Osteoblast (primary cell): ENCODE data around the gene MDGA2. TPM values are rescaled to one million over a fixed set of nuclear protein-coding genes. Genes with fewer than 3 reads are reported as not detected.

ENCODE experiments used
- DNase-seq: peaks from one replicate; pipeline ENCODE4 v3.0.0; 2011; ENCODE audit warnings: low spot score, mixed read lengths; ENCODE audit not compliant: insufficient read length; ENCODE audit errors: missing footprints
- H2AFZ ChIP-seq: 2 replicates; pipeline ENCODE4 v1.6.0; 2011; ENCODE audit warnings: mild to moderate bottlenecking, low read length
- H3K27ac ChIP-seq: 2 replicates; pipeline ENCODE4 v1.5.1; 2011; ENCODE audit warnings: mild to moderate bottlenecking, low read depth, low read length, moderate library complexity
- H3K27me3 ChIP-seq: 2 replicates; pipeline ENCODE4 v1.6.0; 2012; ENCODE audit warnings: mild to moderate bottlenecking, control low read depth, inconsistent platforms, low read length, moderate library complexity; ENCODE audit not compliant: insufficient read depth
- H3K36me3 ChIP-seq: 2 replicates; pipeline ENCODE4 v1.5.1; 2011; ENCODE audit warnings: mild to moderate bottlenecking, low read length, control low read depth, moderate library complexity; ENCODE audit not compliant: insufficient read depth
- H3K4me1 ChIP-seq: 2 replicates; pipeline ENCODE4 v1.5.1; 2011; ENCODE audit warnings: mild to moderate bottlenecking, low read length, control low read depth, moderate library complexity; ENCODE audit not compliant: insufficient read depth
- H3K4me2 ChIP-seq: 2 replicates; pipeline ENCODE4 v1.6.0; 2011; ENCODE audit warnings: mild to moderate bottlenecking, low read length; ENCODE audit not compliant: insufficient read depth
- H3K4me3 ChIP-seq: fragments of 200-600 bp; sonication (generic); 3 replicates; pipeline ENCODE4 v1.5.1; 2012; ENCODE audit warnings: mild to moderate bottlenecking, low read length, inconsistent platforms; ENCODE audit not compliant: insufficient read depth
- H3K79me2 ChIP-seq: 2 replicates; pipeline ENCODE4 v1.6.0; 2012; ENCODE audit warnings: mild to moderate bottlenecking, low read length, control low read depth, inconsistent platforms; ENCODE audit not compliant: insufficient read depth
- H3K9me3 ChIP-seq: 2 replicates; pipeline ENCODE4 v1.5.1; 2011; ENCODE audit warnings: low read depth, low read length, control low read depth
- H4K20me1 ChIP-seq: 2 replicates; pipeline ENCODE4 v1.6.0; 2012; ENCODE audit warnings: mild to moderate bottlenecking, low read length, control low read depth; ENCODE audit not compliant: insufficient read depth
- total RNA-seq: library from RNA; depleted of rRNA; stranded (reverse); fragments of >200 nt; gene quantifications from 2 replicates; pipeline ENCODE4 v1.2.3, GENCODE V29; 2012
- TF ChIP-seq, protein P1 (sequence below): IDR thresholded peaks from 2 replicates; pipeline ENCODE4 v1.5.1; 2011; ENCODE audit warnings: mild to moderate bottlenecking, low read depth, low read length, moderate library complexity; ENCODE audit errors: extremely low read depth

Gene MDGA2
- total RNA-seq, 1 donor = not detected

DNA sequence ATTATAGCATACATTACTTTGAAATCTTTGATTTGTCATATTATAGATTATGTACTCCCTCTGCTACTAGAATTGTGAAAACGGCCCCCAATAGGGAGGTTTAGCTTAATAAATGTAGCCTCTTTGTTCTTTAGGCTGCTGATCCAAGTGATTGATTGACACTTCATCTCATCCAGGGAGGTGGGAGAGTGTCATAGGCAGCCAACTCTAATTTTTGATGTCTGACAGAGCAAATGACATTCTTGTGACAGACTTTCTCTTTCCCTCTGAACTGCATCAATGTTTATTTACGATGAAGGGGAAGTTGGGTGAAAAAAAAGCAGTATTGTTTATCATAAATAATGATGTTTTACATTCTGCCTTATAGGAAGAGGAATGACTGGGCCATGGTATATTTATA is 221.4 kb downstream of the MDGA2 start:
- DNase-seq = no peak
- Histone ChIP-seq H3K4me1 (no peaks in the 10 kb centered on the region), H3K79me2 (no peaks in the 10 kb centered on the region), H3K4me2 (no peak overlapping the region), H3K36me3 (no peaks in the 10 kb centered on the region), H3K9me3 (no peaks in the 10 kb centered on the region), H3K27ac (no peak overlapping the region), H4K20me1 (no peaks in the 10 kb centered on the region), H3K27me3 (no peaks in the 10 kb centered on the region), H3K4me3 (no peak overlapping the region), H2AFZ (no peak overlapping the region)
- TF ChIP-seq, protein P1, sequence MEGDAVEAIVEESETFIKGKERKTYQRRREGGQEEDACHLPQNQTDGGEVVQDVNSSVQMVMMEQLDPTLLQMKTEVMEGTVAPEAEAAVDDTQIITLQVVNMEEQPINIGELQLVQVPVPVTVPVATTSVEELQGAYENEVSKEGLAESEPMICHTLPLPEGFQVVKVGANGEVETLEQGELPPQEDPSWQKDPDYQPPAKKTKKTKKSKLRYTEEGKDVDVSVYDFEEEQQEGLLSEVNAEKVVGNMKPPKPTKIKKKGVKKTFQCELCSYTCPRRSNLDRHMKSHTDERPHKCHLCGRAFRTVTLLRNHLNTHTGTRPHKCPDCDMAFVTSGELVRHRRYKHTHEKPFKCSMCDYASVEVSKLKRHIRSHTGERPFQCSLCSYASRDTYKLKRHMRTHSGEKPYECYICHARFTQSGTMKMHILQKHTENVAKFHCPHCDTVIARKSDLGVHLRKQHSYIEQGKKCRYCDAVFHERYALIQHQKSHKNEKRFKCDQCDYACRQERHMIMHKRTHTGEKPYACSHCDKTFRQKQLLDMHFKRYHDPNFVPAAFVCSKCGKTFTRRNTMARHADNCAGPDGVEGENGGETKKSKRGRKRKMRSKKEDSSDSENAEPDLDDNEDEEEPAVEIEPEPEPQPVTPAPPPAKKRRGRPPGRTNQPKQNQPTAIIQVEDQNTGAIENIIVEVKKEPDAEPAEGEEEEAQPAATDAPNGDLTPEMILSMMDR = no peak

DNA sequence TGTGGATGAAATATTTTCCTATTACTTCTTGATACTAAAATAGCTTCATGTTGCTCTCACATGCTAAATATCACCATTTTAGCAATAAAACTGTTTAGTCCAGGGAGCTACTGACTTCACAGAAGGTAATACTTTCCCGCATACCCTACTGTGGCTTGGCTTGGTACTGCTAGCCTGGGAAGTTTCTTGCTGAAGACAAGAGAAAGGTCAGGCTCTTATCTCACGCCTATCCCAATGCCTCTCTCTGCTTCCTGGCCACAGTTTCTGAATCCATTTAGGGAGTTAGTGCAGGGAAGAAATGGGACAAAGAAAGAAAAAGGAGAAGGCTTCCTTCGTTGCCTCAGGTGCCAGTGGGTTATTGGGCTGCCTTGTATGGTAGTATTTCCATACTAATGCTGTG is 228.3 kb downstream of the MDGA2 start:
- H3K4me1 ChIP-seq = no peaks in the 10 kb centered on the region
- H3K4me2 ChIP-seq = no peak overlapping the region
- no peak overlapping the region for H2AFZ ChIP-seq
- no peaks in the 10 kb centered on the region for H4K20me1 ChIP-seq
- no peak for DNase-seq
- TF ChIP-seq, protein P1 = no peak
- no peak overlapping the region for H3K4me3 ChIP-seq
- H3K9me3 ChIP-seq = peaks cover 3% of the 10 kb centered on the region
- H3K79me2 ChIP-seq = no peaks in the 10 kb centered on the region
- no peak overlapping the region for H3K27ac ChIP-seq
- H3K36me3 ChIP-seq = no peaks in the 10 kb centered on the region
- H3K27me3 ChIP-seq = no peaks in the 10 kb centered on the region

DNA sequence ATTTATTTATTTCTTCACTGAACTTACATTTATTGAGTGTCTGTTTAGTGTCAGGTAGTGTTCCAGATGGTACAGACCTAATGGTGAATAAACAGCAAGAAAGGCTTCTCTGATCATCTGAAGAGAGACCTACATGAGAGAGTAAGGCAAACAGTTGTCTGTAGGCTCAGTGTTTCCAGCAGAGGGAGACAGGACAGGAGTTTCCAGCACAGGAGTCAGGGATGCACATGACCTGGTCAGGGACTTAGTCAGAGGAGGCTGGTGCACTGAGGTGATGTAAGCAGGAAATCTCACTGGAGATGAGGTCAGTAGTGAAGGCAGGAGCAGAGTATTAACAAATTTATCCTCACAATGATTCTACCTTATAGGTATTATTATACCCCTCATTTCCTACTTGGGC is 233.2 kb downstream of the MDGA2 start:
- no peaks in the 10 kb centered on the region for H3K27me3 ChIP-seq
- no peak for DNase-seq
- H3K9me3 ChIP-seq = peaks cover 6% of the 10 kb centered on the region
- no peaks in the 10 kb centered on the region for H3K79me2 ChIP-seq
- H3K4me2 ChIP-seq = no peak overlapping the region
- TF ChIP-seq, protein P1 = no peak
- H3K27ac ChIP-seq = no peak overlapping the region
- H4K20me1 ChIP-seq = no peaks in the 10 kb centered on the region
- no peaks in the 10 kb centered on the region for H3K36me3 ChIP-seq
- no peaks in the 10 kb centered on the region for H3K4me1 ChIP-seq
- no peak overlapping the region for H3K4me3 ChIP-seq
- H2AFZ ChIP-seq = no peak overlapping the region

DNA sequence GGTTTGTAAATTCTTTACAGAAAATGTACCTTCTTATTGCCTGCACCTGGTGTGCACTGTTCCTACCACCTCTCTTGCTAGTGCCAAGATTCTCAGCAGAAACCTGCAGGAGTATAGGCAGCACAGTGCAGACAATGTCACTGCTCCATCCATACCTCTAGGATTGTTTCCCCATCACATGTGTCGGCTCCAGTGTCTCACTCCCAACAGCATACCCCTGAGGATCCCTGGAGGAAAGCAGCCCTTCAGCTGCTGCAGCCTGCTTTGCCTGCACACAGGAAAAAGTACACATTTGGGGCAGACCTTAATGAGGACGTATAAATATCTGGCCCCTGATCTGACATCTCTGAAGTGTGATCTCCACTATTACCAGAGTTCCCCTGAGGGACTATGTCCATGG is 235.5 kb downstream of the MDGA2 start:
- no peak for DNase-seq
- H3K27ac ChIP-seq = no peak overlapping the region
- no peaks in the 10 kb centered on the region for H3K79me2 ChIP-seq
- H3K4me3 ChIP-seq = no peak overlapping the region
- TF ChIP-seq, protein P1 = no peak
- H3K4me2 ChIP-seq = no peak overlapping the region
- H2AFZ ChIP-seq = no peak overlapping the region
- H3K4me1 ChIP-seq = no peaks in the 10 kb centered on the region
- no peaks in the 10 kb centered on the region for H4K20me1 ChIP-seq
- no peaks in the 10 kb centered on the region for H3K27me3 ChIP-seq
- H3K36me3 ChIP-seq = no peaks in the 10 kb centered on the region
- H3K9me3 ChIP-seq = peaks cover 8% of the 10 kb centered on the region
